WTC11 (cell line): ENCODE results near the gene KCNE4. TPM values are rescaled to one million over a fixed set of nuclear protein-coding genes. Genes with fewer than 3 reads are reported as not detected.

ENCODE experiments used
- ATAC-seq: fragments of 200-7000 bp; cut with Tn5 transposase; 2 replicates; pipeline ENCODE4 v1.10.0; 2021; ENCODE audit warnings: mild to moderate bottlenecking, moderate library complexity
- Bru-seq: library from RNA; stranded (reverse); fragments of 400-500 nt; gene quantifications from one replicate; lab custom pipeline; 2021; lab: Mats Ljungman, UMichigan
- CTCF ChIA-PET: fragments of 300-600 bp; sonication (Branson Sonifier 250); formaldehyde crosslinking; loops from one replicate; lab custom pipeline; 2021; ENCODE audit warnings: antibody characterized with exemption; lab: Charles Lee
- POLR2A ChIA-PET: fragments of 350-600 bp; sonication (Branson Sonifier 250); formaldehyde crosslinking; loops from one replicate; lab custom pipeline; 2021; ENCODE audit warnings: antibody characterized with exemption; lab: Charles Lee
- DNase-seq: peaks from one replicate; pipeline ENCODE4 v3.0.0; 2021; ENCODE audit warnings: low spot score
- H3K27ac Mint-ChIP-seq: 2 replicates; pipeline ENCODE4 v1.8.0; 2021; ENCODE audit warnings: mixed read lengths
- H3K27me3 Mint-ChIP-seq: 2 replicates; pipeline ENCODE4 v1.8.0; 2021; ENCODE audit warnings: low read depth, mild to moderate bottlenecking, moderate library complexity, mixed read lengths
- H3K36me3 Mint-ChIP-seq: 2 replicates; pipeline ENCODE4 v1.8.0; 2021; ENCODE audit warnings: mixed read lengths
- H3K4me1 Mint-ChIP-seq: 2 replicates; pipeline ENCODE4 v1.8.0; 2022; ENCODE audit warnings: mixed read lengths
- H3K4me3 Mint-ChIP-seq: 2 replicates; pipeline ENCODE4 v1.8.0; 2021; ENCODE audit warnings: mild to moderate bottlenecking, moderate library complexity, mixed read lengths
- H3K9me3 Mint-ChIP-seq: 2 replicates; pipeline ENCODE4 v1.8.0; 2021; ENCODE audit warnings: mixed read lengths
- GABPB1 ChIP-seq: sonication (generic); formaldehyde crosslinking; IDR thresholded peaks from 2 replicates; pipeline ENCODE4 v1.8.1; 2023; ENCODE audit warnings: mild to moderate bottlenecking, missing genetic modification reagents
- GTF2I ChIP-seq: fragments of 250-450 bp; sonication (Bioruptor Pico); conservative IDR thresholded peaks from 2 replicates; pipeline ENCODE4 v1.4.0; 2021; ENCODE audit warnings: mild to moderate bottlenecking
- JAZF1 ChIP-seq: fragments of 250-450 bp; sonication (Bioruptor Pico); IDR thresholded peaks from 2 replicates; pipeline ENCODE4 v1.9.0; 2021; ENCODE audit warnings: moderate library complexity, mild to moderate bottlenecking, inconsistent platforms
- MYBL2 ChIP-seq: sonication (generic); formaldehyde crosslinking; IDR thresholded peaks from 2 replicates; pipeline ENCODE4 v1.8.1; 2023; ENCODE audit warnings: mild to moderate bottlenecking, moderate library complexity, missing genetic modification reagents
- NFATC4 ChIP-seq: fragments of 250-450 bp; sonication (Bioruptor Pico); IDR thresholded peaks from 2 replicates; pipeline ENCODE4 v1.9.0; 2021; ENCODE audit warnings: mild to moderate bottlenecking
- TP53 ChIP-seq: sonication (generic); formaldehyde crosslinking; IDR thresholded peaks from 2 replicates; pipeline ENCODE4 v1.8.1; 2023; ENCODE audit warnings: mild to moderate bottlenecking, missing genetic modification reagents
- ZNF121 ChIP-seq: sonication (generic); formaldehyde crosslinking; IDR thresholded peaks from 2 replicates; pipeline ENCODE4 v1.8.0; 2023; ENCODE audit warnings: missing genetic modification reagents
- ZNF138 ChIP-seq: sonication (generic); formaldehyde crosslinking; conservative IDR thresholded peaks from 2 replicates; pipeline ENCODE4 v1.8.1; 2022; ENCODE audit warnings: mild to moderate bottlenecking, moderate library complexity, missing genetic modification reagents
- ZNF219 ChIP-seq: sonication (generic); formaldehyde crosslinking; IDR thresholded peaks from 2 replicates; pipeline ENCODE4 v1.8.0; 2023; ENCODE audit warnings: missing genetic modification reagents, mild to moderate bottlenecking, borderline replicate concordance
- ZNF232 ChIP-seq: sonication (generic); formaldehyde crosslinking; IDR thresholded peaks from 2 replicates; pipeline ENCODE4 v1.8.0; 2022; ENCODE audit warnings: mild to moderate bottlenecking, missing genetic modification reagents
- ZNF317 ChIP-seq: sonication (generic); formaldehyde crosslinking; IDR thresholded peaks from 2 replicates; pipeline ENCODE4 v1.8.1; 2023; ENCODE audit warnings: low read depth, mild to moderate bottlenecking, moderate library complexity, missing genetic modification reagents, borderline replicate concordance
- ZNF416 ChIP-seq: fragments of 250-450 bp; sonication (Bioruptor Pico); IDR thresholded peaks from 2 replicates; pipeline ENCODE4 v1.9.0; 2021; ENCODE audit warnings: mild to moderate bottlenecking, inconsistent platforms
- ZNF423 ChIP-seq: fragments of 250-450 bp; sonication (Bioruptor Pico); IDR thresholded peaks from 2 replicates; pipeline ENCODE4 v2.1.2; 2022; ENCODE audit warnings: mild to moderate bottlenecking, moderate library complexity
- long read RNA-seq, 3 experiments: library from RNA in 1 of 3; library from capped mRNA in 1 of 3; library from polyadenylated mRNA in 1 of 3; unstranded in 2 of 3; stranded (forward) in 1 of 3; transcript quantifications; one replicate each; pipeline ENCODE4 v2.0.0, GENCODE V29; 2021
- total RNA-seq: library from RNA; stranded (reverse); gene quantifications from 3 replicates; pipeline ENCODE4 v1.2.3, GENCODE V29; 2021
- TF ChIP-seq, protein P1 (sequence below): sonication (generic); formaldehyde crosslinking; IDR thresholded peaks from 2 replicates; pipeline ENCODE4 v1.8.0; 2022; ENCODE audit warnings: mild to moderate bottlenecking, missing genetic modification reagents
- TF ChIP-seq, protein P2 (sequence below): sonication (generic); formaldehyde crosslinking; IDR thresholded peaks from 2 replicates; pipeline ENCODE4 v1.8.1; 2023; ENCODE audit warnings: mild to moderate bottlenecking, missing genetic modification reagents
- TF ChIP-seq, protein P3 (sequence below): sonication (generic); formaldehyde crosslinking; IDR thresholded peaks from 2 replicates; pipeline ENCODE4 v1.8.1; 2022; ENCODE audit warnings: mild to moderate bottlenecking, missing genetic modification reagents, moderate library complexity, borderline replicate concordance
- TF ChIP-seq, protein P4 (sequence below): fragments of 250-450 bp; sonication (Bioruptor Pico); IDR thresholded peaks from 2 replicates; pipeline ENCODE4 v1.9.0; 2021; ENCODE audit warnings: mild to moderate bottlenecking
- TF ChIP-seq, protein P5 (sequence below): sonication (generic); formaldehyde crosslinking; IDR thresholded peaks from 2 replicates; pipeline ENCODE4 v1.8.1; 2022; ENCODE audit warnings: low read depth, missing genetic modification reagents, borderline replicate concordance

The KCNE4 gene, protein sequence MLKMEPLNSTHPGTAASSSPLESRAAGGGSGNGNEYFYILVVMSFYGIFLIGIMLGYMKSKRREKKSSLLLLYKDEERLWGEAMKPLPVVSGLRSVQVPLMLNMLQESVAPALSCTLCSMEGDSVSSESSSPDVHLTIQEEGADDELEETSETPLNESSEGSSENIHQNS
- total RNA-seq (0.04 TPM in 1 of 3 replicates, not detected in the others), Bru-seq, nascent RNA (percentile 9 among the genes with signal in this experiment)
- long read RNA-seq, experiment 1: 0 reads
- long read RNA-seq, experiment 2: 0 reads
- long read RNA-seq, experiment 3: 0 reads

DNA sequence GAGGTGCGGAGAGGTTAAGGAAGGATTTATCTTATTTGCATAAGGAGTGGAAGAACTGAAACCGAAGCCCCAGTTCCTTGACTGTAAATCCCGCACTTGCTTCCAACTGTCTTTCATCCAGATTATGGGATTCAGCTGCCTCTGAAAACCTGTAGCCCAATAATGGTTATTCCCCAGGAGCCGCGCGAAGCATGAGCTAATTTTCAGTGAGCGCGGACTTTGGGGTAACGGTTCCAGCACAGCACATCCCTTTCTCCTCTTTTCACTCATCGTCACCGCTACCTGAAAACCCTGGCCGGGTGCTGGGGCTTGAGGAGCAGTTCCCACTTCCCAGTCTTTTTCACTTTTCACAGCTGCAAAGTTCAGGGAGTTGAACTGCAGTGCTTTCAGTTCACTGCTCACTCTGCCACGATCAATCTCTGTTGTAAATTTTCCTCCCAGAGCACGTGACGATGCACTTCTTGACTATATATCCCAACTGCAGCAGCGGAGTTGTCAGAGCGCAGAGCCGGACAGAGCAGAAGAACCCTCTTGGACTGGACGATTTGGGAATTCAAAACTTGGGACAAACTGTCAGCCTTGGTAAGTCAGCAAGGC, at the start of gene KCNE4:
Gene KCNE4, plus strand, starts transcription at position 498 of the 597 bp plus-strand sequence. CDS start 641 bp downstream, outside the sequence.
- H3K4me1 Mint-ChIP-seq: peaks cover 40% of the 10 kb centered on the region
- POLR2A ChIA-PET: no interaction called here
- peak within 1 kb of the TSS; percentile 13; the same call in 1 of the 2 replicates for H3K4me3 Mint-ChIP-seq

DNA sequence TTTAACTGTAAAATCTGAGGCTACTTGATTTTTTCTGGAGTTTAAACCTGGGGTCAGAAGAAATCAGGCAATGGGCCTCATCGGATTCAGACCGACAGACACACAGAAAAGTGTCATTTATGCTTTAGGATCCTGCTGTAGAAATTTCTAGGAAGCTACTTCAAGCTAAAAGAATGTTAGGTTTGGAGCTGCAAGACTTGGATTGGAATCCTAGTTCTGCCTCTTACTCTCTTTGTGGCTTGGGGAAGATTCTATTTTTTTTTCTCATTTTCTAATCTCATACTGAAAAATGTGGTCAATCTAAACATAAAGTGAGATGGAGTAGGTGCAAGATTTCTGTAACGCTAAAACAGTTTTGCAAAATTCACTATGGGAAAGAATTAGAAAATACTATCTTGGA, 48.8 kb upstream of the KCNE4 start:
- H3K36me3 Mint-ChIP-seq: no peaks in the 10 kb centered on the region
- ATAC-seq: no peak
- H3K27ac Mint-ChIP-seq: no peak overlapping the region
- TF ChIP-seq, protein P1, sequence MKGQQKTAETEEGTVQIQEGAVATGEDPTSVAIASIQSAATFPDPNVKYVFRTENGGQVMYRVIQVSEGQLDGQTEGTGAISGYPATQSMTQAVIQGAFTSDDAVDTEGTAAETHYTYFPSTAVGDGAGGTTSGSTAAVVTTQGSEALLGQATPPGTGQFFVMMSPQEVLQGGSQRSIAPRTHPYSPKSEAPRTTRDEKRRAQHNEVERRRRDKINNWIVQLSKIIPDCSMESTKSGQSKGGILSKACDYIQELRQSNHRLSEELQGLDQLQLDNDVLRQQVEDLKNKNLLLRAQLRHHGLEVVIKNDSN (CRISPR knock-in tag): no peak
- TF ChIP-seq GTF2I (CRISPR knock-in tag) (no peak), ZNF317 (CRISPR knock-in tag) (no peak), GABPB1 (CRISPR knock-in tag) (no peak), TP53 (no peak), NFATC4 (CRISPR knock-in tag) (no peak), JAZF1 (CRISPR knock-in tag) (no peak), ZNF423 (CRISPR knock-in tag) (no peak), MYBL2 (CRISPR knock-in tag) (no peak), ZNF138 (CRISPR knock-in tag) (no peak), ZNF232 (CRISPR knock-in tag) (no peak), ZNF219 (CRISPR knock-in tag) (no peak)
- TF ChIP-seq, protein P2, sequence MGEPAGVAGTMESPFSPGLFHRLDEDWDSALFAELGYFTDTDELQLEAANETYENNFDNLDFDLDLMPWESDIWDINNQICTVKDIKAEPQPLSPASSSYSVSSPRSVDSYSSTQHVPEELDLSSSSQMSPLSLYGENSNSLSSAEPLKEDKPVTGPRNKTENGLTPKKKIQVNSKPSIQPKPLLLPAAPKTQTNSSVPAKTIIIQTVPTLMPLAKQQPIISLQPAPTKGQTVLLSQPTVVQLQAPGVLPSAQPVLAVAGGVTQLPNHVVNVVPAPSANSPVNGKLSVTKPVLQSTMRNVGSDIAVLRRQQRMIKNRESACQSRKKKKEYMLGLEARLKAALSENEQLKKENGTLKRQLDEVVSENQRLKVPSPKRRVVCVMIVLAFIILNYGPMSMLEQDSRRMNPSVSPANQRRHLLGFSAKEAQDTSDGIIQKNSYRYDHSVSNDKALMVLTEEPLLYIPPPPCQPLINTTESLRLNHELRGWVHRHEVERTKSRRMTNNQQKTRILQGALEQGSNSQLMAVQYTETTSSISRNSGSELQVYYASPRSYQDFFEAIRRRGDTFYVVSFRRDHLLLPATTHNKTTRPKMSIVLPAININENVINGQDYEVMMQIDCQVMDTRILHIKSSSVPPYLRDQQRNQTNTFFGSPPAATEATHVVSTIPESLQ: no peak
- TF ChIP-seq, protein P3, sequence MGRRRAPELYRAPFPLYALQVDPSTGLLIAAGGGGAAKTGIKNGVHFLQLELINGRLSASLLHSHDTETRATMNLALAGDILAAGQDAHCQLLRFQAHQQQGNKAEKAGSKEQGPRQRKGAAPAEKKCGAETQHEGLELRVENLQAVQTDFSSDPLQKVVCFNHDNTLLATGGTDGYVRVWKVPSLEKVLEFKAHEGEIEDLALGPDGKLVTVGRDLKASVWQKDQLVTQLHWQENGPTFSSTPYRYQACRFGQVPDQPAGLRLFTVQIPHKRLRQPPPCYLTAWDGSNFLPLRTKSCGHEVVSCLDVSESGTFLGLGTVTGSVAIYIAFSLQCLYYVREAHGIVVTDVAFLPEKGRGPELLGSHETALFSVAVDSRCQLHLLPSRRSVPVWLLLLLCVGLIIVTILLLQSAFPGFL (CRISPR knock-in tag): no peak
- TF ChIP-seq, protein P4, sequence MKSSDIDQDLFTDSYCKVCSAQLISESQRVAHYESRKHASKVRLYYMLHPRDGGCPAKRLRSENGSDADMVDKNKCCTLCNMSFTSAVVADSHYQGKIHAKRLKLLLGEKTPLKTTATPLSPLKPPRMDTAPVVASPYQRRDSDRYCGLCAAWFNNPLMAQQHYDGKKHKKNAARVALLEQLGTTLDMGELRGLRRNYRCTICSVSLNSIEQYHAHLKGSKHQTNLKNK: no peak
- TF ChIP-seq, all 79 proteins: peak for 0
- POLR2A ChIA-PET: no interaction called here
- H3K27me3 Mint-ChIP-seq: no peaks in the 10 kb centered on the region
- H3K4me1 Mint-ChIP-seq: no peaks in the 10 kb centered on the region
- 0 out of 2 replicates have a peak, but pooled peaks cover 3% of the 10 kb centered on the region for H3K9me3 Mint-ChIP-seq
- H3K4me3 Mint-ChIP-seq: no peak overlapping the region
- DNase-seq: no peak
- CTCF ChIA-PET: no interaction called here

More for the DNA sequence above, at the start of gene KCNE4:
- Mint-ChIP-seq H3K27me3 (peaks cover 9% of the 10 kb centered on the region), H3K9me3 (no peaks in the 10 kb centered on the region), H3K27ac (peak within 1 kb of the TSS; percentile 72; the same call in 1 of the 2 replicates), H3K36me3 (no peaks in the 10 kb centered on the region)
- ATAC-seq: peak; percentile 41
- no peak for TF ChIP-seq ZNF416 (CRISPR knock-in tag)
- TF ChIP-seq ZNF121 (CRISPR knock-in tag): no peak
- TF ChIP-seq, protein P5, sequence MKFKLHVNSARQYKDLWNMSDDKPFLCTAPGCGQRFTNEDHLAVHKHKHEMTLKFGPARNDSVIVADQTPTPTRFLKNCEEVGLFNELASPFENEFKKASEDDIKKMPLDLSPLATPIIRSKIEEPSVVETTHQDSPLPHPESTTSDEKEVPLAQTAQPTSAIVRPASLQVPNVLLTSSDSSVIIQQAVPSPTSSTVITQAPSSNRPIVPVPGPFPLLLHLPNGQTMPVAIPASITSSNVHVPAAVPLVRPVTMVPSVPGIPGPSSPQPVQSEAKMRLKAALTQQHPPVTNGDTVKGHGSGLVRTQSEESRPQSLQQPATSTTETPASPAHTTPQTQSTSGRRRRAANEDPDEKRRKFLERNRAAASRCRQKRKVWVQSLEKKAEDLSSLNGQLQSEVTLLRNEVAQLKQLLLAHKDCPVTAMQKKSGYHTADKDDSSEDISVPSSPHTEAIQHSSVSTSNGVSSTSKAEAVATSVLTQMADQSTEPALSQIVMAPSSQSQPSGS: no peak
- CTCF ChIA-PET: interaction anchor here (0.6 kb wide), 1 partner anchor 295 kb away, joined by 3 read pairs; no protein-coding TSS in a partner anchor
- DNase-seq: no peak
